ENCODE measurements around the gene MISP. TPM values are rescaled to one million over a fixed set of nuclear protein-coding genes. Genes with fewer than 3 reads are reported as not detected.

The MISP gene
- total and polyA plus RNA-seq, 9 of the 15 experiments (the other 6 are each of a cell fraction or from before 2014, with no cell fraction given), result 0.04 to 0.29 (median 0.05) TPM; not detected in 5

DNA sequence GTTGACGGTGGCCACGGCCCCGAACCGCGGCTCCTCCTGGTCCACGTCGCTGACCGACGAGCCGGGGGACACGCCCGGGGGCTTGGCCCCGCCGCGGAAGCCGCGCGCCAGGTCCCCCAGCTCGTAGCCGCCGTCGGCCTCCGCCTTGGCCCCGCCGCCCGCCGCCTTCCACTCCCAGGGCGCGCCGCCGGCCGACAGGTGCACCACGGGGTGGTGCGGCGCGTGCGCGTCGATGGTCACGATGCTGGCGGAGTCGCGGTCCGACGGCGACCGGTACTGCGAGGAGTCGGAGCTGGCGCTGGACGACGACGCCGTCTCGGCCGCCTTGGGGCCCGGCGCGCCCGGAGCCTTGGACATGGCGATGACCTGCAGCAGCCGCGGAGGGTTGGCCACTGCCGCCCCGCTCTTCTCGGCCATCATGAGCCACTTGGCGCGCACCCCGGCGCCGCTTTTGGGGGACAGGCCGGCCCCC lies 61.9 kb downstream of the MISP start:
- Histone ChIP-seq H3K4me3 (no peak overlapping the region), H3K9me1 (ENCODE audit: control insufficient read depth, insufficient read depth, low read length) (no peaks in the 10 kb centered on the region), H3K79me2 (ENCODE audit: control insufficient read depth, insufficient read depth, low read length) (peaks cover 13% of the 10 kb centered on the region), H4K20me1 (replicated peaks; ENCODE audit: control insufficient read depth, insufficient read depth, low read length) (no peaks in the 10 kb centered on the region), H3K27ac (ENCODE audit: extremely low read depth, low read depth, low read length) (no peak overlapping the region), H3K4me2 (ENCODE audit: insufficient read depth, low read length) (no peak overlapping the region), H3K9ac (ENCODE audit: insufficient read depth in 1 of 2, low read depth in 2 of 2, low read length in 2 of 2) (no peak overlapping the region), H3K27me3 (ENCODE audit: control insufficient read depth in 2 of 2, insufficient read depth in 2 of 2, low read length in 2 of 2) (no peaks in the 10 kb centered on the region), H3K4me1 (replicated peaks in 1 of 2; ENCODE audit: control insufficient read depth in 2 of 2, insufficient read depth in 2 of 2, low read length in 2 of 2) (peaks cover 0 to 41% of the 10 kb centered on the region in 2 experiments; a peak in 2 of 5 replicates), H3K36me3 (ENCODE audit: control insufficient read depth, insufficient read depth, low read length) (peaks cover 74% of the 10 kb centered on the region), H2AFZ (ENCODE audit: low read depth, low read length) (no peak overlapping the region), H3K9me3 (replicated peaks; ENCODE audit: control insufficient read depth, insufficient read depth, low read depth, low read length) (peaks cover 3% of the 10 kb centered on the region)
- in situ Hi-C loops (cut with MboI), result no loop called here
- DNase-seq (ENCODE audit: extremely low read depth in 1 of 4, low spot score in 3 of 4) (peak in 1 of 4 experiments; percentile 18), FAIRE-seq (no peak), ATAC-seq (no peak; the same call in 2 of the 3 replicates)
- POLR2A ChIA-PET, result interaction anchor here (0.6 to 2.2 kb wide), 2 partner anchors 11 to 14 kb away, joined by 3 to 11 read pairs; no protein-coding TSS in a partner anchor
- peak; percentile 15 for TF ChIP-seq HMGN3 (IDR thresholded peaks at IDR 0.05; ENCODE audit: borderline replicate concordance, extremely low read depth, insufficient read length, low read depth, low read length)
- peak; percentile 86 for TF ChIP-seq RBM22 (IDR thresholded peaks at IDR 0.05; ENCODE audit: low read depth, low read length, poor library complexity, severe bottlenecking)
- TF ChIP-seq, protein P1, sequence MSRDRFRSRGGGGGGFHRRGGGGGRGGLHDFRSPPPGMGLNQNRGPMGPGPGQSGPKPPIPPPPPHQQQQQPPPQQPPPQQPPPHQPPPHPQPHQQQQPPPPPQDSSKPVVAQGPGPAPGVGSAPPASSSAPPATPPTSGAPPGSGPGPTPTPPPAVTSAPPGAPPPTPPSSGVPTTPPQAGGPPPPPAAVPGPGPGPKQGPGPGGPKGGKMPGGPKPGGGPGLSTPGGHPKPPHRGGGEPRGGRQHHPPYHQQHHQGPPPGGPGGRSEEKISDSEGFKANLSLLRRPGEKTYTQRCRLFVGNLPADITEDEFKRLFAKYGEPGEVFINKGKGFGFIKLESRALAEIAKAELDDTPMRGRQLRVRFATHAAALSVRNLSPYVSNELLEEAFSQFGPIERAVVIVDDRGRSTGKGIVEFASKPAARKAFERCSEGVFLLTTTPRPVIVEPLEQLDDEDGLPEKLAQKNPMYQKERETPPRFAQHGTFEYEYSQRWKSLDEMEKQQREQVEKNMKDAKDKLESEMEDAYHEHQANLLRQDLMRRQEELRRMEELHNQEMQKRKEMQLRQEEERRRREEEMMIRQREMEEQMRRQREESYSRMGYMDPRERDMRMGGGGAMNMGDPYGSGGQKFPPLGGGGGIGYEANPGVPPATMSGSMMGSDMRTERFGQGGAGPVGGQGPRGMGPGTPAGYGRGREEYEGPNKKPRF (IDR thresholded peaks at IDR 0.05; ENCODE audit: low read depth, low read length), result peak; percentile 69; the same call in 1 of the 2 replicates
- peak; percentile 79 for TF ChIP-seq CCNT2 (IDR thresholded peaks at IDR 0.05; ENCODE audit: borderline replicate concordance, extremely low read depth, insufficient read length, low read depth, low read length)
- TF ChIP-seq SIRT6 (IDR thresholded peaks at IDR 0.05; ENCODE audit: low read depth, low read length), result peak; percentile 48
- TF ChIP-seq EHMT2 (IDR thresholded peaks at IDR 0.05), result no peak
- TF ChIP-seq, protein P2, sequence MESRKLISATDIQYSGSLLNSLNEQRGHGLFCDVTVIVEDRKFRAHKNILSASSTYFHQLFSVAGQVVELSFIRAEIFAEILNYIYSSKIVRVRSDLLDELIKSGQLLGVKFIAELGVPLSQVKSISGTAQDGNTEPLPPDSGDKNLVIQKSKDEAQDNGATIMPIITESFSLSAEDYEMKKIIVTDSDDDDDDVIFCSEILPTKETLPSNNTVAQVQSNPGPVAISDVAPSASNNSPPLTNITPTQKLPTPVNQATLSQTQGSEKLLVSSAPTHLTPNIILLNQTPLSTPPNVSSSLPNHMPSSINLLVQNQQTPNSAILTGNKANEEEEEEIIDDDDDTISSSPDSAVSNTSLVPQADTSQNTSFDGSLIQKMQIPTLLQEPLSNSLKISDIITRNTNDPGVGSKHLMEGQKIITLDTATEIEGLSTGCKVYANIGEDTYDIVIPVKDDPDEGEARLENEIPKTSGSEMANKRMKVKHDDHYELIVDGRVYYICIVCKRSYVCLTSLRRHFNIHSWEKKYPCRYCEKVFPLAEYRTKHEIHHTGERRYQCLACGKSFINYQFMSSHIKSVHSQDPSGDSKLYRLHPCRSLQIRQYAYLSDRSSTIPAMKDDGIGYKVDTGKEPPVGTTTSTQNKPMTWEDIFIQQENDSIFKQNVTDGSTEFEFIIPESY (CRISPR knock-in tag; IDR thresholded peaks at IDR 0.05), result peak; percentile 88
- TF ChIP-seq FIP1L1 (IDR thresholded peaks at IDR 0.05; ENCODE audit: low read depth, low read length, poor library complexity, severe bottlenecking), result peak; percentile 89
- TF ChIP-seq ILF3 (IDR thresholded peaks at IDR 0.05; ENCODE audit: borderline replicate concordance), result no peak
- TF ChIP-seq PTBP1 (IDR thresholded peaks at IDR 0.05; ENCODE audit: low read depth, low read length), result 0 out of 2 replicates have a peak, but pooled peaks have one; percentile 16
- TF ChIP-seq TBP (optimal IDR thresholded peaks at IDR 0.05; ENCODE audit: low read depth, low read length), result no peak
- TF ChIP-seq, protein P3, sequence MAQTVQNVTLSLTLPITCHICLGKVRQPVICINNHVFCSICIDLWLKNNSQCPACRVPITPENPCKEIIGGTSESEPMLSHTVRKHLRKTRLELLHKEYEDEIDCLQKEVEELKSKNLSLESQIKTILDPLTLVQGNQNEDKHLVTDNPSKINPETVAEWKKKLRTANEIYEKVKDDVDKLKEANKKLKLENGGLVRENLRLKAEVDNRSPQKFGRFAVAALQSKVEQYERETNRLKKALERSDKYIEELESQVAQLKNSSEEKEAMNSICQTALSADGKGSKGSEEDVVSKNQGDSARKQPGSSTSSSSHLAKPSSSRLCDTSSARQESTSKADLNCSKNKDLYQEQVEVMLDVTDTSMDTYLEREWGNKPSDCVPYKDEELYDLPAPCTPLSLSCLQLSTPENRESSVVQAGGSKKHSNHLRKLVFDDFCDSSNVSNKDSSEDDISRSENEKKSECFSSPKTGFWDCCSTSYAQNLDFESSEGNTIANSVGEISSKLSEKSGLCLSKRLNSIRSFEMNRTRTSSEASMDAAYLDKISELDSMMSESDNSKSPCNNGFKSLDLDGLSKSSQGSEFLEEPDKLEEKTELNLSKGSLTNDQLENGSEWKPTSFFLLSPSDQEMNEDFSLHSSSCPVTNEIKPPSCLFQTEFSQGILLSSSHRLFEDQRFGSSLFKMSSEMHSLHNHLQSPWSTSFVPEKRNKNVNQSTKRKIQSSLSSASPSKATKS (CRISPR knock-in tag; IDR thresholded peaks at IDR 0.05), result no peak
- no peak for TF ChIP-seq ZNF197 (CRISPR knock-in tag; IDR thresholded peaks at IDR 0.05; ENCODE audit: low read depth)
- intact Hi-C loops (cut with micrococcal nuclease), result no loop called here
- 90% methylated on average over 2 of the region's 72 CpGs for WGBS (ENCODE audit: insufficient coverage, low coverage, missing lambda C conversion rate)
- no TSS peak for BruUV-seq (replicated peaks)
- CTCF ChIA-PET (ENCODE audit: low intra/inter-chr PET ratio), result no interaction called here
